Inferior parietal cortex (tissue), 1 donor: Measurements from ENCODE around the gene ARMC6.

ENCODE experiments used
- DNase-seq: peaks from one replicate; pipeline ENCODE4 v3.0.0-alpha.2; 2016; ENCODE audit errors: extremely low spot score

ARMC6 gene

GRCh38 chr19:19107654-19108053 lies 74.3 kb downstream of the ARMC6 start:
- DNase-seq, result no peak
